CD4-positive, alpha-beta T cell treated with Interleukin-4 for 1 hour (primary cell): Measurements from ENCODE around the gene ABCF2.

Source experiments
- DNase-seq, 2 donors: peaks; one replicate each; pipeline ENCODE4 v3.0.0-alpha.2; 2020 to 2022

Gene ABCF2

GRCh38 chr7:151168787-151169162, 58.2 kb downstream of the ABCF2 start:
- DNase-seq, result no peak

GRCh38 chr7:151168003-151168786, 58.8 kb downstream of the ABCF2 start:
- peak; percentile 44 to 59 for DNase-seq

GRCh38 chr7:151167197-151167961, 59.6 kb downstream of the ABCF2 start, which contains the start of gene GBX1:
TSS of gene GBX1 (minus strand) at chr7:151167694. CDS start at chr7:151167548, 146 bp downstream.
- peak in 1 of 2 donors; percentile 11 for DNase-seq

- no peak for DNase-seq
These were observed 60.3 kb downstream of the ABCF2 start for GRCh38 chr7:151166629-151167196.
